Dermis lymphatic vessel endothelial cell (primary cell): ENCODE measurements around the gene CHEK1. TPM values are rescaled to one million over a fixed set of nuclear protein-coding genes. Genes with fewer than 3 reads are reported as not detected.

ENCODE experiments used
- total RNA-seq: library from RNA; depleted of rRNA; stranded (reverse); fragments of >200 nt; gene quantifications from 2 replicates; pipeline ENCODE4 v1.2.1, GENCODE V29; 2014

The CHEK1 gene
- 9.1 and 11.1 TPM in 2 replicates for total RNA-seq

DNA sequence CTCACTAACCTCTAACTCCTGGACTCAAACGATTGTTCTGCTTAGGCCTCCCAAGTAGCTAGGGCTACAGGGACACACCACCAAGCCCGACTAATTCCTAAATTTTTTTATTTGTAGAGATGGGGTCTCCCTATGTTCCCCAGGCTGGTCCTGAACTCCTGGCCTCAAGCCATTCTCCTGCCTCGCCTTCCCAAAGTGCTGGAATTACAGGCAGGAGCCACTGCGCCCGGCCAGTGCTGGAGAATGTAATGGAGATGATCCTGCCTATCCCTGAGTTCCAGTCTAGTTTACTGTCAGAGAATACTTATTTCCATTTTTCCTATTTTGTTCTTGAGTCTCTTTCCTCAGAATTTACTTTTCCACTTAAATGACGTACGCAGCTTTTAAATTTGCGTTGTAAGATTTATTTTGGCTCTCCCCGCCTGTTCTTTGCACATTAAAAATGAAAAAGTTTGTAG lies at the start of gene CHEK1:
Gene CHEK1 (plus strand): TSS at position 408 of the 458 bp plus-strand sequence. CDS start 1,606 bp downstream, outside the sequence.

DNA sequence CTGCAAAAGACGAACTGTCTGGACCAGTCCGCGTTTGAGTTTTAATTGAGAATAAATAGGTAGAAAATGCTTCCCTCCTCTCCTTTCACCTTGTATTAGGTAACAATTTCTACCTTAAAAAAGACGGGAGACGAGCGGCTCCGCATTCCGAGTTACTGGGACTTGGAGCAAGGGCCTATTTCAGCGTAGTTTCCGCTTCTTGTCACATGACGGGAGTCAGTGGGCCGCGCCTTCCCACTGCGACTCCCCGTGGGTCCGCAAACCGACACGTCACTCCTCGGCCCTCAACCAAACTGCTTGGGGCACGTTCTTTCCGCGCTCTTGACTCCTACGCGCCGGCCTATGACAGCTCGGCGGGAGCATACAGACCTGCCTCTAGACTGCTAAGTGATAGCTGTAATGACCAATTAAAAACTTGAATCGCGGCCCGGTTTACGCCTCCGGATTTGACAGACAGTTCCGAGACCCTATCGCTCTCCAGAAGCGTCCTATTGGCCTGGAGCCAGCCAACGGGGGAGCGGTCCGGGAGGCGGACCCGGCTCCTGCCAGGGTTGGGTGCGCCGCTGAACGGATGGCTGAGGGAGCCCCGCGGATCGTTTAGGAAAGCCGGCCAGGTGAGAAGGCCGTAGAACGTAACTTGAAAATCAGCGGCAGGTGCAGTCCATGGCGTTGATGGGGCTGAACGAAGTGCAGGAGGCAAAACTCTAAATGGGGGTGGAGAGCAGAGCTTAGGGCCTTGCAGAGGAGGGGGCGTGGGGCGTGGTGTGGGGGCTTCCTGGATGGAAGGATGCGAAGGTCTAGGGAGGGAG lies 32.5 kb upstream of the CHEK1 start, which contains the start of gene STT3A:
Gene STT3A (plus strand): TSS at position 548 of the 809 bp plus-strand sequence. CDS start 3,064 bp downstream, outside the sequence.

DNA sequence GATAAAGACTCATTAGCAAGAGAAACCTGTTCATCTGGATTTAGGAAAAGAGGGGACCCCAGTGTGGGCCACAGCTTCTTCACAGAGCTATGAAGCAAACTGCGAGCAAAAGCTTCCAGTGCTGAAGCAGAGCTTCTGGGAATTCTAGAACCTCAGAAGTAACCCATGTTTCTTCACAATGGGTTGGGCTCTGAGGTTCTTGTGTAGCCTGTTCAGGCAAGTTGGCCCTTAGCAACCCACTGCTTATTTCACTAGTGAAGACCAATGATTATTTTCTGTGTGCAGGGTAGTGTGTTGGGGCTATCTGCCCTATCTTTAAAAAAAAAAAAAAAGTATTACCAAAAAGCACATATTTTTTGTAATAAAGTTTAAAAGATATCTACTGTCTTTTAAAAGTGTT lies 55.8 kb downstream of the CHEK1 start, which contains the start of gene ACRV1:
Gene ACRV1 (minus strand): TSS at position 101 of the 400 bp plus-strand sequence. CDS start 67 bp downstream, at position 34.

Other genes starting within 250 kb of the CHEK1 start
- 30.3 and 34.8 TPM in 2 replicates for gene FEZ1, start 128.9 kb upstream of the CHEK1 start, total RNA-seq
- 96.1 and 122 TPM in 2 replicates for gene EI24, start 55.7 kb upstream of the CHEK1 start, total RNA-seq
- gene STT3A, start 32.3 kb upstream of the CHEK1 start, total RNA-seq: 171 and 207 TPM in 2 replicates
- gene ACRV1, start 55.7 kb downstream of the CHEK1 start, total RNA-seq: not detected in 2 replicates
- gene PATE1, start 121.1 kb downstream of the CHEK1 start, total RNA-seq: not detected in 2 replicates
- gene PATE2, start 153.7 kb downstream of the CHEK1 start, total RNA-seq: 0.22 TPM in 1 of 2 replicates, not detected in the other
- not detected in 2 replicates for gene PATE3, start 163.0 kb downstream of the CHEK1 start, total RNA-seq
- not detected in 2 replicates for gene PATE4, start 208.2 kb downstream of the CHEK1 start, total RNA-seq